GM21576 (cell line): ENCODE measurements around the gene RMRP.
"Not testable (repeated sequence)": the region's sequence is repeated elsewhere in the genome, so short reads cannot be mapped to it uniquely, and the experiment has no call there.

Source experiments
- ATAC-seq: cut with Tn5 transposase; IDR thresholded peaks from one replicate; pipeline ENCODE4 v1.9.1; 2021; ENCODE audit warnings: mild to moderate bottlenecking, moderate library complexity; ENCODE audit not compliant: unreplicated experiment

The RMRP gene

DNA sequence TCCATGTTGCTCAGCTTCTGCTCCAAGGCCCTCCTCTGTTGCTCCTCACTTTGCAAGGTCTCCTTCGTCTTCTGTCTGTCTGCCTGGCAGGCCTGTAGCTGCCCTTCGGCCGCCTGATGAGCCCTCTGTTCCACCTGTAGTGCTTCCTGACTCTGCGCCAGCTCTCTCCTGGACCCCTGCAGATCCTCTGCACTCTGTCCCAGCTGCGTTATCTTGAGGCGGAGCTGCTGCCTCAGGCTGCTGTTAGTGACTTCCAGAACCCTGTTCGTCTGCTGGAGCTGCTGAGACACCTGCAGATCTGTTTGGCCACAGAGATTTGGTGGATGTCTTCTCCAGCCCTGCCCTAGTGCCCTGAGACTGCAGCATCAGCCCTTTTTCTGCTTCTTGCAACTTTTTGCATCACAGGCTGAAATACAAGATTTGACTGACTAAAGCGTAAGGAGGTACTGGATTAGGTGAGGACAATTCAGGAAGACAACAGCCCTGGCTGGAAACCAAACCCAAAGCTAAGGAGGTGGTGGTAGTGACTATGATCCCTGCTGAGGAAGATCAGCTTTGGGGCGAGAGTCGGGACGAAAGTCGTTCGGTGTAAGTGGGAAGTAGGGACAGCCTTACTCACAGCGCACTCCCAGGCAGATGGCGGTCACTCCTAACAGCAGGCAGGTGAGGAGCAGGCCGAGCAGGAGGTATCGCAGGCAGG, 41.7 kb downstream of the RMRP start:
- ATAC-seq: no peak

GRCh38 chr9:35612843-35613242, 45.0 kb downstream of the RMRP start:
- no peak for ATAC-seq

DNA sequence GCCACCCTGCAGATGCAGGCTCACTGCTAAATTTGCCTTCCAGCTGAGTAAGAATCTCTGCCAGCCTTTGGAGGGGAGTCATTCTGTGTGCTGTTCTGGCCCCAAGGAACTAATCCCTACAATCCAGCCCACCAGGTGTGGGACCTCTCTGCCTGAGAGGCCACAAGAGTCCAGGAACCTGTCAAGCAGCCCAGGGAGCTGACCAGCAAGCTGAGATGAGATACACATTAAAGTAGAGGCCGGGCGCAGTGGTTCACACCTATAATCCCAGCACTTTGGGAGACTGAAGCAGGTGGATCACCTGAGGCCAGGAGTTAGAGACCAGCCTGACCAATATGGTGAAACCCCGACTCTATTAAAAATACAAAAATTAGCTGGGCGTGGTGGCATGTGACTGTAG, 45.8 kb downstream of the RMRP start:
- ATAC-seq: not testable (repeated sequence)

DNA sequence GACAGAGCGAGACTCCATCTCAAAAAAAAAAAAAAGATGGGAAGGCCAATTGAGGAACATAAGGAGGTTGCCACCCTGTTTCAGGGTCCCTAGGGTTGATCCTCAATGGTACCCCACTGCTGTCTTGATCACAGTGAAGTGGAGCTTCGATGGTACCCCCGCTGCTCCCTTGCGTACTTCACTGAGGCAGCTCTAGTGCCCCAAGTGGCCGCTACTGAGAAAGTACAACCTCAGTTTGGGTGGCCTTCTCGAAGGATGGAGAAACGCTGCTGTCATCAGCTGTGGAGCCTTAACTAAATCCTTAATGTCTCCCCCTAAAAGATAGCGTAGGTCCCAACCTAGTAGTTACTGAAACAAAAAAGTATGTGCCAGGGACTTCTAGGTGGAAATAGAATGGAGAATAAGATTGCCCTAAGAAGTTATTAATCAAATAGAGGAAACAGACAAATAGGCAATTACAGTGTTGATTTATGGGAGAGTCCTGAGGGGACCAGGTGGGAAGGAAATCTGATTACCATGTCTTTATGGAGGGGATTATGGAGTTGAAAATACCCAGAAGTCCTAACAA, 46.5 kb downstream of the RMRP start:
- ATAC-seq: peak; percentile 64

DNA sequence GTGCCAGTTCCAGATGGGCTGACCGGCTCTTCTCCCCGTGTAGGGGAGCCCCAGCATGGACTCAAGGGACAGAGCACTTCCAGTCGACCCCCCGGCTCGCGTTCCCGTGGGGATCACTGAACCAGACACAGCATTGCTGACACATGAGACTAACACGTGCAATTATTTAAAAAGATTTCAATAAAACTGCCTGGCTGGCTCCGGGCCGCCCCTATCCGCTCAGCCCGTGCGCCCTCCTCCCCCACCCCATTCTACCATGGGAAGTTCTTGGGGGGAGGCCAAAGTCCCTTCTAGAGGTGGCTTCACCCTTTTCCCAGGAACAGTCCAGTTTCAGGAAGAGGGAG, 48.0 kb downstream of the RMRP start:
- ATAC-seq: no peak

DNA sequence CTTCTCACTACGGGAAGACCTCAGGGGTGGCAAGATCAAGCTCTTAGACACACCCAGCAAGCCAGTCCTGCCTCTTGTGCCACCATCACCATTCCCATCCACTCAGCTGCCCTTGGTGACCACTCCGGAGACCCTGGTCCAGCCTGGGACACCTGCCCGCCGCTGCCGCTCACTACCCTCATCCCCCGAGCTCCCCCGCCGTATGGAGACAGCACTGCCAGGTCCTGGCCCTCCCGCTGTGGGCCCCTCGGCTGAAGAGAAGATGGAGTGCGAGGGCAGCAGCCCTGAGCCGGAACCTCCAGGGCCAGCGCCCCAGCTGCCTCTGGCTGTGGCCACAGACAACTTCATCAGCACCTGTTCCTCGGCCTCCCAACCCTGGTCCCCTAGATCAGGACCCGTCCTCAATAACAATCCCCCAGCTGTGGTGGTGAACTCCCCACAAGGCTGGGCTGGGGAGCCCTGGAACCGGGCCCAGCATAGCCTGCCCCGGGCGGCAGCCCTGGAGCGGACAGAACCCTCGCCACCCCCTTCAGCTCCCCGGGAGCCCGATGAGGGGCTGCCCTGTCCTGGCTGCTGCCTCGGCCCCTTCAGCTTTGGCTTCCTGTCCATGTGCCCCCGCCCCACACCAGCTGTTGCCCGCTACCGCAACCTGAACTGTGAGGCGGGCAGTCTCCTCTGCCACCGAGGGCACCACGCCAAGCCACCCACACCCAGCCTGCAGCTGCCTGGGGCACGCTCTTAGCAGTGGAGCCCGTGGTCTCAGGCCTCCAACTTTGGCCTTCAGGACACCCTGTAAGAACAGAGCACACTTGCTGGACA, 48.6 kb downstream of the RMRP start:
- no peak for ATAC-seq

DNA sequence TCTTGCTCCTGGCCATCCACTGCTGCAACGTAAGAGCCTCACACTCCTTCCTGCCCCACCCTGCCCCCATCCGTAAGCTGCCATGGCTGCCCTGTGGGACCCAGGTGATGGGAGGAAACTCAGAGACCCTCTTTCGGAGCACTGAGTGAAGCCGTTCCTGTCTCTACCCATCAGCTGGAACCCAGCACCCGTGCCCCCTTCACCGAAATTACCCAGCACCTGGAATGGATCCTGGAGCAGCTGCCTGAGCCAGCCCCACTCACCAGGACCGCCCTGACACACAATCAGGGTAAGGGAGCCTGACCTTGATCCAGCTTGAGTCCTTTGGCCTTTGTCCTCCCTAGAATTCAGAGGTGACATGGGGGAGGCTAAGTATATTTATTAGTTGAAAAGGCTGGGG, 49.6 kb downstream of the RMRP start:
- no peak for ATAC-seq
